Measurements from ENCODE around the gene NCK1.
A peak's percentile ranks its signal among the peaks of the same experiment; 100 is the strongest.
"Not testable (repeated sequence)": the region's sequence is repeated elsewhere in the genome, so short reads cannot be mapped to it uniquely, and the experiment has no call there.

The NCK1 gene

DNA sequence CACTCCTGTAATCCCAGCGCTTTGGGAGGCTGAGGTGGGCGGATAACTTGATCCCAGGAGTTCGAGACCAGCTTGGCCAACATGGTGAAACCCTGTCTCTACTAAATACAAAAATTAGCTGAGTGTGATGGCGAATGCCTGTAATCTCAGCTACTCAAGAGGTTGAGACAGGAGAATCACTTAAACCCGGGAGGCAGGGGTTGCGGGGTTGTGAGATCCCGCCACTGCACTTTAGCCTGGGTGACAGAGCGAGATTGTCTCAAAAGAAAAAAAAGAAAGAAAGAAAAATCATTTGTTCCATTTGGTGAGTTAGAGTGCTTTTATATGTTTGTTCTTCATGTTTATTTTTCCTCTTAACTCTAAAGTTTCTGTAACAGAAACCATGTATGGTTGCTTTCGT lies 7.3 kb downstream of the NCK1 start:
- DNase-seq, result no peak

DNA sequence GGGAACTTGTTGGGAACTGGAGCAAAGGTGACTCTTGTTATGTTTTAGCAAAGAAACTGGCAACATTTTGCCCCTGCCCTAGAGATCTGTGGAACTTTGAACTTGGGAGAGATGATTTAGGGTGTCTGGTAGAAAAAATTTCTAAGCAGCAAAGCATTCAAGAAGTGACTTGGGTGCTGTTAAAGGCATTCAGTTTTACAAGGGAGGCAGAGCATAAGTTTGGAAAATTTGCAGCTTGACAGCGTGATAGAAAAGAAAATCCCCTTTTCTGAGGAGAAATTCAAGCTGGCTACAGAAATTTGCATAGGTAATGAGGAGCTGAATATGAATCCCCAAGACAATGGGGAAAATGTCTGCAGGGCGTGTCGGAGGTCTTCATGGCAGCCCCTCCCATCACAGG lies 10.2 kb downstream of the NCK1 start:
- DNase-seq, result not testable (repeated sequence)

DNA sequence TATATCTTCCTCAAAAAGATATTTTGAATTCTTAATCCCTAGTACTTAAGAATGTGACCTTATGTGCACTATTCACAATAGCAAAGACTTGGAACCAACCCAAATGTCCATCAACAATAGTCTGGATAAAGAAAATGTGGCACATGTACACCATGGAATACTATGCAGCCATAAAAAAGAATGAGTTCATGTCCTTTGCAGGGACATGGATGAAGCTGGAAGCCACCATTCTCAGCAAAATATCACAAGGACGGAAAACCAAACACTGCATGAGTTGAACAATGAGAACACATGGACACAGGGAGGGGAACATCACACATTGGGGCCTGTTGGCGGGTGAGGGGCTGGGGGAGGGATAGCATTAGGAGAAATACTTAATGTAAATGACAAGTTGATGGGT lies 17.5 kb downstream of the NCK1 start:
- DNase-seq, result not testable (repeated sequence)

DNA sequence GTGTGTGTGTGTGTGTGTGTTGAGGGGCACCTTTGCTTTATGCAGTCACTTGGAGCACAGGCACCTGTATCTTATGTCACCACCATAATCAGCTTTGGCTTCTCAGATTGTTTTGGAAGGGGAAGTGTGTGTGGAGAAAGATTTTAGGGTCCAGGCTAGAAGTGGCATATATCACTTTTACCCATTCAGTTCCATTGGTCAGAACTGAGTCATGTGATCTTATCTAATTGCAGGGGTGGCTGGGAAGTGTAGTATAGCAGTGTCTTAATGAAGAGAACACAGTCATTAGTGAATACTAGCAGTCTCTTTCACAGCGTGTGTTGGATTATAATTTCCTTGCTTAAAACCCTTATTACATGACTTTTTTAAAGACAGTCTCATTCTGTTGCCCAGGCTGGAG lies 20.6 kb downstream of the NCK1 start:
- no peak for DNase-seq

DNA sequence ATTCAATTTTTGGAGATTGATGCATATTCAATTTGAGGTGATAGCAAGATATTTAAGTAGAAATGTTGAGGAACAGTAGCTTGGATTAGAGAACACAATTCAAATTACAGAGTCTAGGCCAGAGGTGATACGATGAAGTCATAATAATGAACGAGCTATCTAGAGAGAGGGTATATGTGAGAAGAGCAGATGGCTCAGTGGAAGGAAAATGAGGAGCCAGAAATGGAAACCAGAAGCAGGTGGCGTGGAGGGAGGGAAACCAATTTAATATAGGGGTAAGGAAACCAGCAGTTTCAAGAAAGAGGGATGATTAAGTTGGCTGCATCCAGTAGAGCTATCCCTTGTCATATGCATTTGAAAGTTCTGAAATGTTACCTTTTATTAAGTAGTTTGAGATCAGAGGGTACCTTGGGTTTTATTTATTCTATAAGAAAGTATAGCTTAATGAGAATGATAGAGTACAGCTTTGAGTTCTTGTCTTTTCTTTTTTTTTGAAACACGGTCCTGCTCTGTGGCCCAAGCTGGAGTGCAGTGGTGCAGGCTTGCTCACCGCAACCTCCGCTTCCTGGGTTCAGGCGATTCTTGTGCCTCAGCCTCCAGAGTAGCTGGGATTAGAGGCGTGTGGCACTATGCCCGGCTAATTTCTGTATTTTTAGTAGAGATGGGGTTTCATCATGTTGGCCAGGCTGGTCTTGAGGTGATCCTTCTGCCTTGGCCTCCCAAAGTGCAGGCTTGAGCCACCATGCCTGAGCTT lies 22.1 kb downstream of the NCK1 start:
- peak; percentile 11 to 67 for DNase-seq

DNA sequence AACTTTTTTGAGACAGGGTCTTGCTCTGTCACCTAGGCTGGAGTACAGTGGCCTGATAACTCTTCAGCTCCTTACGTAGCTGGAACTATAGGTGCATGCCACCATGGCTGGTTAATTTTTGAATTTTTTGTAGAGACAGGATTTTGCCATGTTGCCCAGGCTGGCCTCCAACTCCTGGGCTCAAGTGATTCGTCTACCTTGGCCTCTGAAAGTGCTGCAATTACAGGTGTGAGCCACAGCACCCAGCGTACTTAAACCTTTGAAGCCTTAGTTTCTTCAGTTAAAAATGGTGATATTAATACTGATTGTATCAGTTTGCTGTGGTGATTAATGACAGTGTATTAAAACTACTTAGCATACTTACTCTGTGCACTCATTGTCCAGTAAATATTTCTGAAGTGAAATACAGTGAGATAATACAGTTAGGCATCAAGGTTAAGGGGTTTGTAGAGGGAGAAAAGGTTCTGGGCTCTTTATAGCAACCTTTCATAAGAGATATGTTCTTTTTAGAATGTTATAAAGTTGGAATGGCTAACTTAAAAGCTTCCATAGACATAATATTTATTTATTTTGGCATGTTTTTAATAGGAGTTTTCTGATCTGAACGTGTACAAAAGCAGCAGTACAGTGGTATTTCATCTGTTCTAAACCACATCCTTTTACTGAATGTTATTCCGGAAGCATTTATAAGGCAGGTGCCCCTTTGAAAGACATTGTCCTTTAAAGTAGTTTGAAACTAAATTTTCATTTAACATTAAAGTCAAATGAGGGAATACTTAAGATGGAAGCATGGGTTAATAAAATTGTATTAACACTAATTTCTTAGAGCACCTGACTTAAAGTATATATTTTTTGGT lies 23.6 kb downstream of the NCK1 start:
- DNase-seq, result no peak

DNA sequence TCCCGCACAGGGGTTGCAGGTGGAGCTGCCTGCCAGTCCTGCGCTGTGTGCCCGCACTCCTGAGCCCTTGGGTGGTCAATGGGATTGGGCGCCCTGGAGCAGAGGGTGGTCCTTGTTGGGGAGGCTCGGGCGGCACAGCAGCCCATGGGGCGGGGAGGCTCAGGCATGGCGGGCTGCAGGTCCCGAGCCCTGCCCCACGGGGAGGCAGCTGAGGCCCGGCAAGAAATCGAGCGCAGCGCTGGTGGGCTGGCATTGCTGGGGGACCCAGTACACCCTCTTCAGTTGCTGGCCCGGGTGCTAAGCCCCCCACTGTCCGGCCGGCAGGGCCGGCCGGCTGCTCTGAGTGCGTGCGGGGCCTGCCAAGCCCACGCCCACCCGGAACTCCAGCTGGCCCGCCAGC lies 27.9 kb downstream of the NCK1 start:
- no peak for DNase-seq

DNA sequence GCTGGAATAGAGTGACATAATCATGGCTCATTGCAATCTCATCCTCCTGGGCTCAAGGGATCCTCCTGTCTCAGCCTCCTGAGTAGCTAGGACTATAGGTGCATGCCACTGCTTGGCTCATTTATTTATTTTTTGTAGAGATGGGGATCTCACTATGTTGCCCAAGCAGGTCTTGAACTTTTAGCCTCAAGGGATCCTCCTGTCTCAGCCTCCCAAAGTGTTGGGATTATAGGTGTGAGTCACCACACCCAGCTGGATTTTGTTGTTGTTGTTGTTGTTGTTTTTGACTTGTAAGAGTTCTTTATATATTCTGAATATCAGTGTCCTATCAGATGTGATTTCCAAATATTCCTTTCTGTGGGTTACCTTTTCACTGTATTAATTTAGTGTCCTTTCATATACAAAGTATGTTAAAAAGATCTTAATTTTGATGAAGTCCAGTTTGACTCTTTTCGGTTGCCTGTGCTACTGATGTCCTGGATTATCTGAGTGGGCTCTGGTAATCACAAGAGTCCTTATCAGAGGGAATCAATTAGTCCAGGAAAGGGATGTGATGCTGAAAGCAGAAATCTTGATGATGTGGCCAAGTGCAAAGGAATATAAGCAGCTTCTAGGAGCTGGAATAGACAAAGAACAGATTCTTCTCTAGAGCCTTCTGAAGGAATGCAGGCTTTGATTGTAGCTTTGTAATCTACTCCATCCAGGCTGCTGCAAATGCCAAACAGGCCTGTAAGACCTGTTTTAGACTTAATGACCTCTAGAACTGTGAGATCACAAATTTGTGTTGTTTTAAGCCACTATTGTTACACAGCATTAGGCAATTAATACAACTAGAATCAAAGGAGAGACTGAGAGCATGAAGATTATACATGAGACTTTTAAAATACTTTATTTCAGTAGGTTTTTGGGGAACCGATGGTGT lies 30.2 kb downstream of the NCK1 start:
- no peak for DNase-seq

DNA sequence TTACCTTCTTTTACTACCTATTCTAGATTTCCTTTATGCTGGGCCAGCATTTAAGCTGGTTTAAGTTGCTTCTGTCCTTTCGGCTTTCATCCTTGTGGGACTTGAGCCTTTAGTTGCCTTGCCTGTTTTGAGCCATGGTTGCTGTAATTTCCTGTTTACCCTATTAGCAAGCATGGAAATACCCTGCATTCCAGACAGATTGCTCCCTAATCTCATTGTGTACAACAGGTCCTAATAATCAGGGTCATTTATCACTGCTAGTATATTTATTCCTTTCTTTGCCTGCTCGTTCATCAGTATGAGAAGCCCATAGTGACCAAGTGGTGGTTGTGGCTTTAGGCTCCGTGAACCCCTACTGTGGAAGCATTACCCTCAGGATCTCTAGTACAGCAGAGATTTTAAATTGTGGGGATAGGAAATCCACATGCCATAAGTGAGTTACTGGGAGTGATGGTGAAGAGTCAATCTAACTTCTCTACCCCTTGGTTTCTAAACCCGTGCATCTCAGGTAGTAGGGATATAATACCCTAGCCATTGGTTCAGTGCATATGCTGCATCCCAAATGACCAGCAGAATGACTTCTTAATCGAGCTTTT lies 31.9 kb downstream of the NCK1 start:
- no peak for DNase-seq

DNA sequence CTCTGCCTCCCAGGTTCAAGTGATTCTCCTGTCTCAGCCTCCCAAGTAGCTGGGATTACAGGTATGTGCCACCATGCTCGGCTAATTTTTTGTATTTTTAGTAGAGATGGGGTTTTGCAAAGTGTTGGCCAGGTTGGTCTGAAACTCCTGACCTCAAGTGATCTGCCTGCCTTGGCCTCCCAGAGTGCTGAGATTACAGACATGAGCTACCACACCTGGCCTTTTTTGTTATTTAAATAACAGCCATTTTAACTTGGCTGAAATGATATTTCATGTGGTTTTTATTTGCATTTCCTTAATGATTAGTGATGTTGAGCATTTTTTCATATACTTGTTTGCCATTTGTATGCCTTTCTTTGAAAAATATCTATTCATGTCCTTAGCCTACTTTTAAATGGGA lies 35.2 kb downstream of the NCK1 start:
- DNase-seq, result not testable (repeated sequence)

DNA sequence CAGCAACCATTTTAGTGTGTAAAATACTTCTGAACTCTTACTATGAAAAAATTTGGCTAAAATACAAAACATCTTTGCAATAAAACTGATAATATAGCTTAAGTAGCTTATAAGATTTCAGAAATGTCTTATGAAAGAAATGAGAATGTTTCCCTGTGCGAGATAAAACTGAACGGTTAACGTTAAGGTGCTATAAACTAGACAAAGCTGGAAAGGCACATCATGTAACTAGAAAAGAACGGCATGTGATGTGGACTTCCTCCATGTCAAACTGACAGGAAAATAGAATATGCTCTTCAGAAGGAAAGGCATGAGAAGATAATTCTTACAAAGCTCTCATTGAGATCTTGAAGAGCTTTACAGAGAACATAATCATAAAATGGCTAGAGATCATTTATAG lies 36.5 kb downstream of the NCK1 start:
- no peak for DNase-seq

DNA sequence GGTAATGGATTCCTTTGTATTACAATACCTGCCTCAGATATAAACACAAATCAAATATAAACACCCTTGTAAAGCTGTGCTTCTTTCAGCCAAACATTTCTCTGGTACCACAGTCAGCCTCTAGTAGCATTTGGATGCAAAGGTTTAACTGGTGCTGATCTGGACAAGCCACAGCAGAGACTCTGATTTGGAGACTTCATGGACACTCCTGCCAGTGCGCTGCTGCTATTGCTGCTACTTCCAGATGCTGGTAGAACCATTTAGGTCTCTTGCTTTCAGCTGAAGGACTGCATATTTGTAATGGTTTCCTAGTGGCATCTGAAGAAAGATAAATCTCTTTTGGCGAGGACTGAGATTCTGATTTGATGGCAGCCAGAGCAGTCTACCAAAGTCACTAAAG lies 36.9 kb downstream of the NCK1 start:
- DNase-seq, result no peak

DNA sequence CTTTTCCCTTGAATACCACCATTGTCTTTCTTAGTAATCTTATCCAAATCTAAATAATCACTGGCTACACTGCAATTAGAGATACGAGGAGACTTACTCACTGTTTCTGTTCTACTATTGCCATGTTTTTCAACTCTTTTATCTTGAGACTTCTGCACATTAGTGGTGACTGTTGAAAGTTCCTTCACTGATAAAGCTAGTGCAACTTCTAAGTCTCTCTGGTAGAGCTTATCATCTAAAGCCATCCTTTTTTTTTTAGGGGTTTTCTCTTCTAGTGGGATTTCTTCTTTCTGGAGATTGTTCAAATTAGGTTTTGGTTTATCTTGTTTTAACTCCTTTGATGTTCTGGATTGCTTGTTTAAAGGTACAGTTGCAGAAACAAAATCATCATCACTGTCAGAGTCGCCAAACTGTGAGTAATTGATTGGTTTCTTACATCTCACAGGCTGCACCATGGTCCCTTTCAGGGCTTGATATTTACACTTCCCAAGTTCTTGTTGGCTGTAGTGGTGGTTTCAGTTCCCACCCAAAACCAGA lies 37.7 kb downstream of the NCK1 start:
- no peak for DNase-seq

DNA sequence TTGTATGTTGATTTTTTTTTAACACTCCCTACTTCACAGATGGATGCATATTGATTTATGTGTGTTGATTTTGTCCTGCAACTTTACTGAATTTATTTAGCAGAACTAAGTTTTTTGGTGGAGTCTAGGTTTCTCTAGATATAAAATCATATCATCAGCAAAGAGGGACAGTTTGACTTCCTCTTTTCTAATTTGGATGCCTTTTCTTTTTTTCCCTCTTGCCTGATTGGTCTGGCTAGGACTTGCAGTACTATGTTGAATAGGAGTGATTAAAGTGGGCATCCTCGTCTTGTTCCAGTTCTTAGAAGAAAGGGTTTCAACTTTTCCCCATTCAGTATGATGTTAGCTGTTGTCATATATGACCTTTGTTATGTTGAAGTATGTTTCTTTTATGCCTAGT lies 38.7 kb downstream of the NCK1 start:
- not testable (repeated sequence) for DNase-seq

DNA sequence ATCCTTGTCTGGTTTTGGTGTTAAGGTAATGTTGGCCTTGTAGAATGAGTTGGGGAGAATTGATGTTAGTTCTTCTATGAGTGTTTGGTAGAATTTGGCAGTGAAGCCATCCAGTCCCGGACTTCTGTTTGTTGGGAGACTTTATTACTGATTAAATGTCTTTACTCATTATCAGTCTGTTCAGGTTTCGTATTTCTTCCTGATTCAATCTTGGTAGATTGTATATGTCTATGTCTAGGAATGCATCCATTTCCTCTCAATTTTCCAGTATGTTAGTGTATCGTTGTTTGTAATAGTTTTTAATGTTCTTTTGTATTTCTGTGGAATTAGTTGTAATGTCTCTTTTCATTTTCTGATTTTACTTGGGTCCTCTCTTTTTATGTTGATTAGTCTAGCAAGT lies 39.4 kb downstream of the NCK1 start:
- DNase-seq, result no peak

DNA sequence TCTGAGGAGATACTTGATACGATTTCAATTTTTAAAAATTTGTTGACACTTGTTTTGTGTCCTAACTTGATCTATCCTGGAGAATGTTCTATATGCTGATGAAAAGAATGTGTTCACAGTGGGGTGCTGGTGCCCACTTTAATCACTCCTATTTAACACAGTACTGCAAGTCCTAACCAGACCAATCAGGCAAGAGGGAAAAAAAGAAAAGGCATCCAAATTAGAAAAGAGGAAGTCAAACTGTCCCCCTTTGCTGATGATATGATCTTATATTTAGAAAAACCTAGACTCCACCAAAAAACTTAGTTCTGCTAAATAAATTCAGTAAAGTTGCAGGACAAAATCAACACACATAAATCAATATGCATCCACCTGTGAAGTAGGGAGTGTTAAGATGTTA lies 40.5 kb downstream of the NCK1 start:
- not testable (repeated sequence) for DNase-seq

DNA sequence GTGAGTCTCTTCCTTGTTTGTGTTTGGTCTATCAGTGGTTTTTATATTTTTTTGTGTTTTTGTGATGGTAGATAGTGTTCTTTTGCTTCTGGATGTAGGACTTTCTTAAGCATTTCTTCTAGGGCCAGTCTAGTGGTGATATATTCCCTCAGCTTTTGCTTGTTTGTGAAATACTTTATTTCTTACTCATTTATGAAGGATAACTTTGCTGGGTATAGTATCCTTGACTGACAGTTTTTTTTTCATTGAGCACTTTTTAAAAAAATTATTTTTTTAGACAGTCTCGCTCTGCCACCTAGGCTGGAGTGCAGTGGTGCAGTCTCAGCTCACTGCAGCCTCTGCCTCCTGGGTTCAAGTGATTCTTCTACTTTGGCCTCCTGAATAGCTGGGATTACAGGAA lies 41.9 kb downstream of the NCK1 start:
- DNase-seq, result no peak

DNA sequence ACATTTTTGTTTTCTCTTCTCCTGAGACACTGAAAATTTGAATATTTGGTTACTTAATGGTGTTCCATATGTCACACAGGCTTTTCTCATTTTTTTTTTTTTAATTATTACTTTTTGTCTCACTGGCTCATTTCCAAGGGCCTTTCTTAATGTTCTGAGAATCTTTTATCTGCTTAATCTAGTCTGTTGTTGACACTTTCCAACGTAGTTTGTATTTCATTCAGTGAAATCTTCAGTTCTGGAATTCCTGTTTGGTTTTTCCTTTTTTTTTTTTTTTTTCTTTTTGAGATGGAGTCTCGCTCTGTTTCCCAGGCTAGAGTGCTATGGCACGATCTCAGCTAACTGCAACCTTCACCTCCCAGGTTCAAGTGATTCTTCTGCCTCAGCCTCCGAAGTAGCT lies 42.7 kb downstream of the NCK1 start:
- DNase-seq, result no peak

DNA sequence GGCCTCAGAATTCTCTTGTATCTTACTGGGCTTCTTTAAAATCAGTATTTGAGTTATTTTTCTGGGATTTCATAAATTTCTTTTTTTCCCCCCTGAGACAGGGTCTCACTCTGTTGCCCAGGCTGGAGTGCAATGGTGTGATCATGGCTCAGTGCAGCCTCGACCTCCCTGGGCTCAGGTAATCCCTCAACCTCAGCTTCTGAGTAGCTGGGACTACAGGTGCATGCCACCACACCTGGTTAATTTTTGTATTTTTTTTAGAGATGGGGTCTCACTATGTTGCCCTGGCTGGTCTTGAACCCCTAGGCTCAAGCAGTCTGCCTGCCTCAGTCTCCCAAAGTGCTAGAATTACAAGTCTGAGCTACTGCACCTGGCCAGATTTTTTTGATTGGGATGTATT lies 43.5 kb downstream of the NCK1 start:
- DNase-seq, result no peak

DNA sequence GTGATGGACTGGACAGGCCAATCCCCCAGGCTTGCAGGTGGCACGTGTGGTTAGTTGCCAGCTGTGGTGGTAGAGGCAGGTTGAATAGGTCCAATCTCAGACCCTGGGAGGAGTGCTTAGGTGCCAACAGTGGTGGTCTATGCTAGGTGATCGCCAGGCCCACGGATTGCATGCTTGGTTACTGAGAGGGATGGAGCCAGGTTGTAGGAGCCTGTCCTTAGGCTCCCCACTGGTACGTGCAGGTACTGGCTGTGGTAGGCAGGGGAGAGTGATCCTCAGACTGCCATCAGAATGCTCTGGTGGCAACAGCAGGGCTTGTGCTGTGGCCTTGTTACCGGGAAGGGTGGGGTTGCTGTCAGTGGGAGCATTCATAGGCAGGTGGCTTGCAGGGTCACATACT lies 44.7 kb downstream of the NCK1 start:
- DNase-seq, result no peak

DNA sequence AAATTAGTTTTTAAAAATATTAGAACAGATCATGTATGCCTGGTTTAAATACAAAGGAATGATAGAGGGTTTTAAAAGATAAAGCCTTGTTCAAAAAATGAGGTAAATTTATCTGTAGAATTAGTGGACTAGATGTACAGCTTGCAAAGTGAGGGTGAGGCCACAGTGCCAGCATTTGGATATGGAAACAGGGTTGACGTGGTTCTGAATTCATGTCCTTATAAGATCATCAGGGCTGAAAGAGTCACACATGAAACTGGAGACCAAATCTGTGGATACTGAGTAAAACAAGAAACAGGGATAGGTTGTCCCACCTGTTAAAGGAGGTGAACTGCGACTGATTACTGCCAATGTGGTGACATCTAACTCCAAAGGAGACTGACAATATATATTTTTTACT lies 46.3 kb downstream of the NCK1 start:
- no peak for DNase-seq

DNA sequence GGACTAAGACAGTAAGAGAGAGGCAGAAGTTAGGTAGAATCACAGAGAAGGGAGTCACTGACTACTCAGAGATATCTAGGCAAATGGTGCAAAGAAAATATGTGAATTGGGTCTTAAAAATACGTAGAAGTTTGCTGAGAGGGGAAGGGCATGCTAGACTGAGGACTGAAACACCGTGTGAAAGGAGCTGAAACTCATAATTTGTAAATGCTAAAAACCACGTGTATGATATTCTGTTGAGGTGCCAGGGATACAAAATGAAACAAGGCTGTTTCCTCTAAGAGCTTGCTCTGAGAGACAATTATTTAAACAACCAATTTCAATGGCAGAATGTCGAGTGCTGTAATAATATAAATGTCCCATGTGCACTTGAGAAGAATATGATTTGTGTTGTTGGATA lies 47.2 kb downstream of the NCK1 start:
- no peak for DNase-seq

DNA sequence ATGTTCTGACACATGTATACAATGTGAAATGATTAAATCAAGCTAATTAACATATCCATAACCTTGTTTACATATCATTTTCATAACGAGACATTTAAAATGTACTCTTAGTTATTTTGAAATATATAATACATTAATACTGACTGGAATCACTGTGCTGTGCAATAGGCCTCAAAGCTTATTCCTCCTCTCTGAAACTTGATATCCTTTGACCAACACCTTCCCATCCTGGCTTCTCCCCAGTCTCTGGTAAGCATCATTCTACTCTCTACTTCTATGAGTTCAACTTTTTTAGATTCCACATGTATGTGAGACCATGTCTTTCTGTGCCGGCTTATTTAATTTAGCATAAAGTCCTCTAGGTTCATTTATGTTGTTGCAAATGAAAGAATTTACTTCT lies 48.7 kb downstream of the NCK1 start:
- DNase-seq, result no peak
